HCT116 (cell line): Measurements from ENCODE around the gene TENM4. TPM values are rescaled to one million over a fixed set of nuclear protein-coding genes. Genes with fewer than 3 reads are reported as not detected.

ENCODE experiments used
- ATAC-seq: fragments of 200-7000 bp; cut with Tn5 transposase; 2 replicates; pipeline ENCODE4 v1.9.1; 2020; ENCODE audit warnings: mild to moderate bottlenecking, moderate library complexity
- BruUV-seq: library from RNA; stranded (reverse); fragments of 400-500 nt; replicated peaks from 2 replicates; lab custom pipeline; 2021; lab: Mats Ljungman, UMichigan
- CTCF ChIA-PET: fragments of 300-600 bp; sonication (Branson Sonifier 250); formaldehyde crosslinking; loops from one replicate; lab custom pipeline; 2021; ENCODE audit warnings: antibody characterized with exemption; lab: Charles Lee
- POLR2A ChIA-PET: fragments of 300-600, 350-600 bp; sonication (Branson Sonifier 250); formaldehyde crosslinking; loops from one replicate; lab custom pipeline; 2021; ENCODE audit warnings: antibody characterized with exemption; lab: Charles Lee
- RAD21 ChIA-PET, 2 experiments: fragments of 300-600 bp; sonication (Branson Sonifier 250); formaldehyde crosslinking; loops; one replicate each; lab custom pipeline; 2023; ENCODE audit warnings: low total read pairs in 2 of 2; ENCODE audit not compliant: uncharacterized antibody in 2 of 2, unreplicated experiment in 2 of 2, low non-redundant PET in 1 of 2; lab: Charles Lee
- DNase-seq: peaks from one replicate; pipeline ENCODE4 v3.0.0-alpha.2; 2010; ENCODE audit warnings: low read depth, low spot score
- H2AFZ ChIP-seq: fragments of 200-600 bp; shearing (Covaris generic), sonication (generic); 2 replicates; pipeline ENCODE4 v1.6.1; 2017; ENCODE audit warnings: low read depth, mixed run types, mixed read lengths, antibody characterized with exemption, low read length; ENCODE audit not compliant: poor library complexity, severe bottlenecking
- H3K27ac ChIP-seq: 2 replicates; pipeline ENCODE4 v1.5.1; 2012; ENCODE audit warnings: low read depth, low read length
- H3K27me3 ChIP-seq: fragments of 200-600 bp; sonication (generic); 2 replicates; pipeline ENCODE4 v1.6.1; 2016; ENCODE audit warnings: mixed run types, low read length, mixed read lengths; ENCODE audit not compliant: insufficient read depth
- H3K36me3 ChIP-seq, 2 experiments: fragments of 200-500 bp in 1 of 2; fragments of 200-600 bp in 1 of 2; sonication (Bioruptor generic) in 1 of 2; sonication (generic) in 1 of 2; 2 replicates each; pipeline versions ENCODE4 v1.5.1 to v1.6.1; 2014 to 2016; ENCODE audit warnings: low read length in 2 of 2, inconsistent platforms in 1 of 2, mixed read lengths in 1 of 2, mixed run types in 1 of 2; ENCODE audit not compliant: insufficient read depth in 2 of 2, control insufficient read depth in 1 of 2
- H3K4me1 ChIP-seq, 2 experiments: fragments of 200-600 bp in 1 of 2; sonication (generic) in 1 of 2; 2 replicates each; pipeline versions ENCODE4 v1.5.1 to v1.6.1; 2012 to 2017; ENCODE audit warnings: low read length in 2 of 2, inconsistent platforms in 1 of 2, mild to moderate bottlenecking in 1 of 2, mixed read lengths in 1 of 2, mixed run types in 1 of 2, moderate library complexity in 1 of 2; ENCODE audit not compliant: insufficient read depth in 2 of 2, control insufficient read depth in 1 of 2
- H3K4me2 ChIP-seq: fragments of 200-600 bp; sonication (generic); 2 replicates; pipeline ENCODE4 v1.6.1; 2017; ENCODE audit warnings: mixed run types, low read length, mixed read lengths
- H3K4me3 ChIP-seq, 2 experiments: fragments of 200-600 bp in 1 of 2; sonication (generic) in 1 of 2; replicated peaks in 1 of 2; 2 replicates each; pipeline ENCODE4 v1.5.1; 2011 to 2016; ENCODE audit warnings: low read length in 2 of 2, control low read depth in 1 of 2, low read depth in 1 of 2, mild to moderate bottlenecking in 1 of 2, mixed read lengths in 1 of 2, mixed run types in 1 of 2
- H3K79me2 ChIP-seq: fragments of 200-600 bp; sonication (generic); 2 replicates; pipeline ENCODE4 v1.6.1; 2017; ENCODE audit warnings: mild to moderate bottlenecking, mixed run types, low read length, moderate library complexity, mixed read lengths; ENCODE audit not compliant: insufficient read depth
- H3K9ac ChIP-seq: fragments of 200-600 bp; sonication (generic); 2 replicates; pipeline ENCODE4 v1.6.1; 2016; ENCODE audit warnings: low read length, mixed read lengths
- H3K9me2 ChIP-seq: fragments of 200-600 bp; sonication (generic), shearing (Covaris generic); 2 replicates; pipeline ENCODE4 v1.6.1; 2017; ENCODE audit warnings: mixed run types, mild to moderate bottlenecking, moderate library complexity; ENCODE audit not compliant: insufficient read depth
- H3K9me3 ChIP-seq, 2 experiments: fragments of 200-500 bp in 1 of 2; fragments of 200-600 bp in 1 of 2; sonication (Bioruptor generic) in 1 of 2; sonication (generic) in 1 of 2; 2 replicates each; pipeline ENCODE4 v1.6.1; 2014 to 2017; ENCODE audit warnings: low read length in 2 of 2, mixed read lengths in 2 of 2, inconsistent platforms in 1 of 2, low read depth in 1 of 2, mild to moderate bottlenecking in 1 of 2, mixed run types in 1 of 2, moderate library complexity in 1 of 2; ENCODE audit not compliant: control insufficient read depth in 1 of 2, insufficient read depth in 1 of 2
- H4K20me1 ChIP-seq: fragments of 200-600 bp; sonication (generic), shearing (Covaris generic); 2 replicates; pipeline ENCODE4 v1.6.1; 2017; ENCODE audit warnings: mixed run types, mild to moderate bottlenecking, moderate library complexity; ENCODE audit not compliant: insufficient read depth
- CBX3 ChIP-seq: IDR thresholded peaks from 2 replicates; pipeline ENCODE4 v1.6.1; 2012; ENCODE audit warnings: low read depth
- CTCF ChIP-seq, 3 experiments: fragments of 200-600 bp in 1 of 3; sonication (generic) in 1 of 3; IDR thresholded peaks in 2 of 3; conservative IDR thresholded peaks in 1 of 3; 2 replicates each; pipeline ENCODE4 v1.5.1; 2012 to 2017; ENCODE audit warnings: low read depth in 2 of 3, low read length in 2 of 3, antibody characterized with exemption in 1 of 3, borderline replicate concordance in 1 of 3, control low read depth in 1 of 3, mild to moderate bottlenecking in 1 of 3, mixed read lengths in 1 of 3, mixed run types in 1 of 3, moderate library complexity in 1 of 3; ENCODE audit not compliant: insufficient read depth in 1 of 3
- EGR1 ChIP-seq: IDR thresholded peaks from 2 replicates; pipeline ENCODE4 v1.6.1; 2012; ENCODE audit warnings: low read depth
- ELF1 ChIP-seq: IDR thresholded peaks from 2 replicates; pipeline ENCODE4 v1.6.1; 2012; ENCODE audit warnings: low read depth, borderline replicate concordance
- EZH2phosphoT487 ChIP-seq: fragments of 200-600 bp; IDR thresholded peaks from 2 replicates; pipeline ENCODE4 v1.6.1; 2018; ENCODE audit warnings: antibody characterized with exemption, borderline replicate concordance
- FOSL1 ChIP-seq: IDR thresholded peaks from 2 replicates; pipeline ENCODE4 v1.6.1; 2012; ENCODE audit warnings: low read depth
- JUND ChIP-seq: IDR thresholded peaks from 2 replicates; pipeline ENCODE4 v1.6.1; 2012
- MAX ChIP-seq: IDR thresholded peaks from 2 replicates; pipeline ENCODE4 v1.6.1; 2012
- POLR2A ChIP-seq: IDR thresholded peaks from 2 replicates; pipeline ENCODE4 v1.7.0; 2011; ENCODE audit warnings: borderline replicate concordance; ENCODE audit not compliant: insufficient read depth, insufficient read length; ENCODE audit errors: extremely low read depth
- POLR2AphosphoS5 ChIP-seq: IDR thresholded peaks from 2 replicates; pipeline ENCODE4 v1.6.1; 2011; ENCODE audit warnings: mild to moderate bottlenecking, low read depth, low read length, moderate library complexity
- RAD21 ChIP-seq: IDR thresholded peaks from 2 replicates; pipeline ENCODE4 v1.6.1; 2012; ENCODE audit warnings: low read depth, mild to moderate bottlenecking
- SP1 ChIP-seq: IDR thresholded peaks from 2 replicates; pipeline ENCODE4 v1.6.1; 2012; ENCODE audit warnings: low read depth
- YY1 ChIP-seq: IDR thresholded peaks from 2 replicates; pipeline ENCODE4 v1.6.1; 2011; ENCODE audit warnings: low read length, low read depth, moderate library complexity, mild to moderate bottlenecking; ENCODE audit not compliant: insufficient replicate concordance; ENCODE audit errors: extremely low read depth
- ZFX ChIP-seq: fragments of 450-650 bp; IDR thresholded peaks from 2 replicates; pipeline ENCODE4 v1.6.1; 2017
- intact Hi-C: fragments of 100-400 bp; cut with micrococcal nuclease; formaldehyde crosslinking; loops from 2 replicates; pipeline ENCODE4 v1.10.0; 2022
- total RNA-seq: library from RNA; stranded (reverse); gene quantifications from one replicate; pipeline ENCODE4 v1.2.1, GENCODE V29; 2021; ENCODE audit not compliant: unreplicated experiment

The TENM4 gene
- total RNA-seq, 1 experiment from 2014 or later: 0.05 TPM

- Histone ChIP-seq H2AFZ (no peak overlapping the region), H3K4me1 (no peaks in the 10 kb centered on the region), H3K9ac (no peak overlapping the region), H3K36me3 (no peaks in the 10 kb centered on the region), H3K9me2 (no peaks in the 10 kb centered on the region), H3K9me3 (no peaks in the 10 kb centered on the region), H3K27ac (no peak overlapping the region), H3K4me3 (no peak overlapping the region), H3K27me3 (no peaks in the 10 kb centered on the region), H3K4me2 (no peak overlapping the region), H4K20me1 (no peaks in the 10 kb centered on the region), H3K79me2 (no peaks in the 10 kb centered on the region)
- ATAC-seq (no peak), DNase-seq (no peak)
- no peak for TF ChIP-seq ELF1
- TF ChIP-seq YY1: no peak
- TF ChIP-seq EZH2phosphoT487: no peak
- no peak for TF ChIP-seq RAD21
- no peak for TF ChIP-seq FOSL1
- no peak for TF ChIP-seq ZFX
- no peak for TF ChIP-seq POLR2A
- no peak for TF ChIP-seq CBX3
- TF ChIP-seq MAX: no peak
- TF ChIP-seq EGR1: no peak
- TF ChIP-seq POLR2AphosphoS5: no peak
- no peak for TF ChIP-seq SP1
- no peak for TF ChIP-seq CTCF (IDR thresholded peaks at IDR 0.05 in 2 of 3, conservative IDR thresholded peaks at IDR 0.05 in 1 of 3; ENCODE audit: borderline replicate concordance in 1 of 3, insufficient read depth in 1 of 3, low read depth in 2 of 3, low read length in 2 of 3)
- no peak for TF ChIP-seq JUND
- ChIA-PET RAD21 (no interaction called here), CTCF (no interaction called here), POLR2A (no interaction called here)
- BruUV-seq: no TSS peak
- intact Hi-C loops: no loop called here
Measured at GRCh38 chr11:79488286-79488685, 47.5 kb upstream of the TENM4 start.
